ENCODE data around the gene ONECUT1.

DNA sequence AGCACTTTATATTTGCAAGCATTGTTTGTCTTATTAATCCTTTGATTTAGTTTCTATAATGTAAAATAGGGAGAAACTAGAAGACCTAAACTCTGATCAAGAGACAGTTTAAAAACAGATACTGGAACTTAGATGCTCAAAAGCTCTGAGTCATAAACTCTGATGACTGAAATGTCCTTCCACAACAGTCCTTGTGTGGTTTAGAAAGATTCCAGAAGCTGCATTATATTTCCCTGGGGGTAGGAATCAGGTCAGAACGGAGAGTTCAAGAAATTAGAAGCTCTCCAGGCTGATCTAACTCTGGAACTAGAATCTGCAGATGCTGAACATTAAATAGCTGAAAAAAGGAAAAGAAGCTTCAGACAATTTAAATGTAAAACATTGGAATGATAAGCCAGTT lies 18.3 kb upstream of the ONECUT1 start:
- TF ChIP-seq, protein P1, sequence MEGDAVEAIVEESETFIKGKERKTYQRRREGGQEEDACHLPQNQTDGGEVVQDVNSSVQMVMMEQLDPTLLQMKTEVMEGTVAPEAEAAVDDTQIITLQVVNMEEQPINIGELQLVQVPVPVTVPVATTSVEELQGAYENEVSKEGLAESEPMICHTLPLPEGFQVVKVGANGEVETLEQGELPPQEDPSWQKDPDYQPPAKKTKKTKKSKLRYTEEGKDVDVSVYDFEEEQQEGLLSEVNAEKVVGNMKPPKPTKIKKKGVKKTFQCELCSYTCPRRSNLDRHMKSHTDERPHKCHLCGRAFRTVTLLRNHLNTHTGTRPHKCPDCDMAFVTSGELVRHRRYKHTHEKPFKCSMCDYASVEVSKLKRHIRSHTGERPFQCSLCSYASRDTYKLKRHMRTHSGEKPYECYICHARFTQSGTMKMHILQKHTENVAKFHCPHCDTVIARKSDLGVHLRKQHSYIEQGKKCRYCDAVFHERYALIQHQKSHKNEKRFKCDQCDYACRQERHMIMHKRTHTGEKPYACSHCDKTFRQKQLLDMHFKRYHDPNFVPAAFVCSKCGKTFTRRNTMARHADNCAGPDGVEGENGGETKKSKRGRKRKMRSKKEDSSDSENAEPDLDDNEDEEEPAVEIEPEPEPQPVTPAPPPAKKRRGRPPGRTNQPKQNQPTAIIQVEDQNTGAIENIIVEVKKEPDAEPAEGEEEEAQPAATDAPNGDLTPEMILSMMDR (IDR thresholded peaks at IDR 0.05; ENCODE audit: insufficient read depth, low read depth, low read length): no peak
- TF ChIP-seq EZH2 (IDR thresholded peaks at IDR 0.05; ENCODE audit: insufficient read depth, low read length): no peak
